HEK293 (cell line): ENCODE results near the gene CHMP4B.

Source experiments
- BCL11A ChIP-seq: fragments of 450-650 bp; formaldehyde crosslinking; IDR thresholded peaks from 2 replicates; pipeline ENCODE4 v1.5.1; 2016; ENCODE audit warnings: low read depth, missing biosample characterization, missing genetic modification characterization
- ZBTB7A ChIP-seq: fragments of 450-650 bp; formaldehyde crosslinking; IDR thresholded peaks from 2 replicates; pipeline ENCODE4 v1.5.1; 2016; ENCODE audit warnings: low read depth, missing biosample characterization, missing genetic modification characterization
- ZNF121 ChIP-seq: fragments of 450-650 bp; formaldehyde crosslinking; IDR thresholded peaks from 2 replicates; pipeline ENCODE4 v1.5.1; 2016; ENCODE audit warnings: missing biosample characterization, missing genetic modification characterization
- ZNF140 ChIP-seq: fragments of 450-650 bp; formaldehyde crosslinking; IDR thresholded peaks from 2 replicates; pipeline ENCODE4 v1.5.1; 2016; ENCODE audit warnings: missing biosample characterization, missing genetic modification characterization
- ZNF274 ChIP-seq, 2 experiments: fragments of 200-500 bp in 1 of 2; fragments of 450-650 bp in 1 of 2; sonication (Bioruptor generic) in 1 of 2; formaldehyde crosslinking in 1 of 2; IDR thresholded peaks; 2 replicates each; pipeline versions ENCODE4 v1.5.1 to v1.6.1; 2014 to 2016; ENCODE audit warnings: borderline replicate concordance in 1 of 2, inconsistent platforms in 1 of 2, low read length in 1 of 2, missing biosample characterization in 1 of 2, missing genetic modification characterization in 1 of 2
- ZNF404 ChIP-seq: fragments of 450-650 bp; formaldehyde crosslinking; IDR thresholded peaks from 2 replicates; pipeline ENCODE4 v1.5.1; 2017; ENCODE audit warnings: missing biosample characterization, missing genetic modification characterization
- ZNF621 ChIP-seq: fragments of 450-650 bp; formaldehyde crosslinking; IDR thresholded peaks from 2 replicates; pipeline ENCODE4 v1.5.1; 2017; ENCODE audit warnings: missing biosample characterization, missing genetic modification characterization
- ZNF670 ChIP-seq: fragments of 450-650 bp; formaldehyde crosslinking; IDR thresholded peaks from 2 replicates; pipeline ENCODE4 v1.5.1; 2016; ENCODE audit warnings: missing biosample characterization, missing genetic modification characterization, low read depth
- ZNF677 ChIP-seq: fragments of 450-650 bp; IDR thresholded peaks from 2 replicates; pipeline ENCODE4 v1.5.0; 2018; ENCODE audit warnings: missing biosample characterization, mild to moderate bottlenecking, missing genetic modification characterization, moderate library complexity
- ZXDB ChIP-seq: fragments of 450-650 bp; formaldehyde crosslinking; IDR thresholded peaks from 2 replicates; pipeline ENCODE4 v1.5.1; 2016; ENCODE audit warnings: missing biosample characterization, missing genetic modification characterization
- TF ChIP-seq, protein P1 (sequence below): fragments of 450-650 bp; formaldehyde crosslinking; IDR thresholded peaks from 2 replicates; pipeline ENCODE4 v1.5.1; 2016; ENCODE audit warnings: missing biosample characterization, missing genetic modification characterization
- TF ChIP-seq, protein P2 (sequence below): fragments of 450-650 bp; formaldehyde crosslinking; IDR thresholded peaks from 2 replicates; pipeline ENCODE4 v1.5.1; 2016; ENCODE audit warnings: missing biosample characterization, missing genetic modification characterization, low read depth

DNA sequence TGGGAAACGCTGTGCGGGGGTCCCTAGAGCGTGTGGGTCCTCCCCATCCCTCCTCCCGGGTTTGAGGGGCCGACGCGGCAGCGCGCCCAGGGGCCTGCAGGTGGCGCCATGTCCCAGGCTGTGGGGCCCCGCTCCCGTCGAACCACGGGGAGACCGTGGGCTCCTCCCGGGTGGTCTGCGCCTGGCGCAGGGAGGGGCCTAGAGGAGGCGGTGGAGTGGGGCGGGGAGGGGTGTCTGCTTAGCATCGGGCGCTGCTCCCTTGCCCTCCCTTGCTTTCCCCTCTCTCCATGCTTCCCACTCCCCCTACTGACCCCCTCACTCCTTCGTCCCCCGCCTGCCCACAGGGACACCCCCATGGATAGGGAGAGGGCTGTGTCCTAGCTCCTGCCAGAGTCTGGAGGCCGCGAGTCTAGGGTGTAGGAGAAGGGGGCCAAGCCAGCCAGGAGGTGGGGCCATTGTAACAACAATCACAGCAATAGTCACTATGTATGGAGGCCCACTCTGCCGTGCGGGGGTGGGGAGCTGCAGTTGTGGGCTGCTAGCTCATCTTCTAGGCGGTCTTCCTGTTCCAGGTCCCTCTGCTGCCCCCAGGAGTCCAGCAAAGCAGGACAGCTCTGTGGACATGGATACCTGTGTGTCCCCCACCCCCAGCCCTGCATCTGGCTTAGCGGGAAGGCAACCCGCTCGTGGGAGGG is 51.7 kb downstream of the CHMP4B start:
- no peak for TF ChIP-seq ZNF121 (tag by site-specific recombination)
- TF ChIP-seq, protein P1, sequence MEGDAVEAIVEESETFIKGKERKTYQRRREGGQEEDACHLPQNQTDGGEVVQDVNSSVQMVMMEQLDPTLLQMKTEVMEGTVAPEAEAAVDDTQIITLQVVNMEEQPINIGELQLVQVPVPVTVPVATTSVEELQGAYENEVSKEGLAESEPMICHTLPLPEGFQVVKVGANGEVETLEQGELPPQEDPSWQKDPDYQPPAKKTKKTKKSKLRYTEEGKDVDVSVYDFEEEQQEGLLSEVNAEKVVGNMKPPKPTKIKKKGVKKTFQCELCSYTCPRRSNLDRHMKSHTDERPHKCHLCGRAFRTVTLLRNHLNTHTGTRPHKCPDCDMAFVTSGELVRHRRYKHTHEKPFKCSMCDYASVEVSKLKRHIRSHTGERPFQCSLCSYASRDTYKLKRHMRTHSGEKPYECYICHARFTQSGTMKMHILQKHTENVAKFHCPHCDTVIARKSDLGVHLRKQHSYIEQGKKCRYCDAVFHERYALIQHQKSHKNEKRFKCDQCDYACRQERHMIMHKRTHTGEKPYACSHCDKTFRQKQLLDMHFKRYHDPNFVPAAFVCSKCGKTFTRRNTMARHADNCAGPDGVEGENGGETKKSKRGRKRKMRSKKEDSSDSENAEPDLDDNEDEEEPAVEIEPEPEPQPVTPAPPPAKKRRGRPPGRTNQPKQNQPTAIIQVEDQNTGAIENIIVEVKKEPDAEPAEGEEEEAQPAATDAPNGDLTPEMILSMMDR, result peak; percentile 77
- TF ChIP-seq ZNF621 (tag by site-specific recombination), result no peak
- TF ChIP-seq ZNF140, result no peak
- no peak for TF ChIP-seq ZNF404 (tag by site-specific recombination)
- 0 out of 2 replicates have a peak, but pooled peaks have one; percentile 27 for TF ChIP-seq ZBTB7A (tag by site-specific recombination)
- no peak for TF ChIP-seq BCL11A (tag by site-specific recombination)
- no peak for TF ChIP-seq ZNF274 (IDR thresholded peaks at IDR 0.05; ENCODE audit: low read length)
- TF ChIP-seq ZNF274 (tag by site-specific recombination; IDR thresholded peaks at IDR 0.05; ENCODE audit: borderline replicate concordance), result no peak
- TF ChIP-seq ZNF677 (tag by site-specific recombination), result no peak
- TF ChIP-seq ZNF670 (tag by site-specific recombination), result no peak
- TF ChIP-seq, protein P2, sequence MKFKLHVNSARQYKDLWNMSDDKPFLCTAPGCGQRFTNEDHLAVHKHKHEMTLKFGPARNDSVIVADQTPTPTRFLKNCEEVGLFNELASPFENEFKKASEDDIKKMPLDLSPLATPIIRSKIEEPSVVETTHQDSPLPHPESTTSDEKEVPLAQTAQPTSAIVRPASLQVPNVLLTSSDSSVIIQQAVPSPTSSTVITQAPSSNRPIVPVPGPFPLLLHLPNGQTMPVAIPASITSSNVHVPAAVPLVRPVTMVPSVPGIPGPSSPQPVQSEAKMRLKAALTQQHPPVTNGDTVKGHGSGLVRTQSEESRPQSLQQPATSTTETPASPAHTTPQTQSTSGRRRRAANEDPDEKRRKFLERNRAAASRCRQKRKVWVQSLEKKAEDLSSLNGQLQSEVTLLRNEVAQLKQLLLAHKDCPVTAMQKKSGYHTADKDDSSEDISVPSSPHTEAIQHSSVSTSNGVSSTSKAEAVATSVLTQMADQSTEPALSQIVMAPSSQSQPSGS (tag by site-specific recombination), result no peak
- no peak; the same call in 1 of the 2 replicates for TF ChIP-seq ZXDB (tag by site-specific recombination)
